GM18867 (cell line): ENCODE measurements around the gene ATP1A2.
"Not testable (repeated sequence)": the region's sequence is repeated elsewhere in the genome, so short reads cannot be mapped to it uniquely, and the experiment has no call there.

Experiments used
- ATAC-seq: cut with Tn5 transposase; IDR thresholded peaks from one replicate; pipeline ENCODE4 v1.9.1; 2021; ENCODE audit warnings: mild to moderate bottlenecking, moderate library complexity; ENCODE audit not compliant: unreplicated experiment

The ATP1A2 gene

DNA sequence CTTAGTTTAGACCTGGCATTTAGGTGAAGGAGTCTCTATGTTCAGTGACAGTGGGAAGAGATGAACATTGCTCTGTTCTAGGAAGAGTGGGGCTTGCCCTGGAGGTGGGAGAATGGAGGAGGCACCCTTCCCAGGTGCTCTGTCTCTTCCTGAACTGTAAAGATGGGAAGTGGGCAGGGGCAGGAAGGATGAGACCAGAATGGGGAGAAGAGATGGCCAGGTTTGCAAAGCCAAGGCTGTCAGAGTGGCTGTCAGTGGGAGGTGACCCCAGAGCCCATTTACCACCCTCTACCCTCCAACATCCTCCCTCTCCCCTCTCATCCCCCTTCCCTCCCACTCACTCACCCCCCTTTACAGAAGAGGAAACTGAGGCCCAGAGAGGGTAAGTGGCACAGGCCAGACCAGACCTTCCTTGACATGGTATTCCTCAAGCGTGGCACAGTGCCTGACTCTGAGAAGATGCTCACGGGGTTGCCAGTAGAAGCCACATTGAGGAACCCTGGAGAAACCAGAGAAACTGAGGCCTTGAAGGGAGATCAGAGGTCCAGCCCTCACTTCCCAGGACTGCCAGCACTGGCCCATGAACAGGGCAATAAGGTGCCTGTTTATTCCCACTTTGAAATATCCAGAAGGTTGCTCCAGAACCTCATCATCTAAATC, 15.7 kb upstream of the ATP1A2 start:
- ATAC-seq: no peak

DNA sequence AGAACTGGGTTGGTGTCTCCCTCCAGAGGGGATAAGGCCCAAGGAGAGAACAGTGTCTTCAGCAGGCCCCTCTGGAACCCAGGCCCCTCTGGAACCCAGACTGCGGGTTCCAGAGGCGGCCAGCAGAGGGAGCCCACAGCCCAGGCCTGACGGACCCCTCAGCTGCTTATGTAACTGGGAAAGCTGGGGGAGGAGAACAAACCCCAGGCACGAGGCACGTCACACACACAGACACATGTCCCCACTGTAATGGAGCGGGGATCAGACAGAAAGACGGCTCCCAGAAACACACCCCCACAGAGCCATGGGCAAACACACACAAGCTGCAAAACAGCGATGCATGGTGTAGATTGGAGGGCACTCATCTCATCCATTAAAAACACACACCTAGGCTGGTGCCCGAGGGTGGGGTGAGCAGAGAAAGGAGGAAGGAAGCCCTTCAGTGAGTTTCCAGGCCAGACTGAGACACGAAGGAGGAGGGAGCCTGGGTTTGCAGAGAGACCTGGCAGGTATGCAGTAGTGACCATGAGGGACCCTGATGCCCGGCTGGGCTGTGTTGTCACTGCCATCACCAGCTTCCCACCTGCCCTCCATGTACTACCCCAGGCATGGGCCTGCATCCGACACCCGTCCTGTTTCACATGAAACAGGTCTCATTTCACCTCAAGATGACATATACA, 14.4 kb upstream of the ATP1A2 start:
- ATAC-seq: peak; percentile 25

DNA sequence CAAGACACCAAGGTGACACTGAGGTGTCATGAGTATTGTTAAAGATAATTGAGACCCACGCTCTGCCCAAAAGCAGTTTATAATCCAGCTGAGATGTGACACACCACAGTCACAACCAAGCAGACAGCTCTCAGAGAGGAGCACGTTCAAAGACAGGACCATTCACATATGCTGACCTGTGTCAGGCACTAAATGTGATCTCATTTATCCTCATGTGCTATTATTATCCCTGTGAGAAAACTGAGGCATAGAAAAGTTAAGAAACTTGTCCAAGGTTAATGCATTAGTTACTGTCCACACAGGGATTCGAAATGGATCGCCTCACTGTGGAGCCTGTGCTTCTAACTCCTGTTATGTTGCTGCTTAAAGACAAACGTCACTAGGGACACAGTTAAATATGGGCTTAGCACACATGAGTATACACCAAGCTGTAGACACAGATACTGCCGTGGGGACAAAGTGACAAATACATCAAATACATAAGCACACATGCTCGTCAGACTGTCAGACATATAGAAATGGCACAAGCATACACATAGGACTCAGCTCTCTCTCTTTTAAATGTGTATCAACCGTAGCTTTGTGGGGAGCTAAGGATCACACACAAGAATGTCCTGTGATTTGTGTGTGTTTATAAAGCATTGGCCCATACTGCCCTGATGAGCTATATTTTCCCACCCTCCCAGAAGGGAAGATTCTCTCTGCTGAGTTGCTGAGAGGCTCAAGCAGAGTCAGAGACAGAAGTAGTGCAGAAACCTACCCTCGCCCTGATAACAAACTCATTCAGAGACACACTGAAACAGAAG, 13.6 kb upstream of the ATP1A2 start:
- no peak for ATAC-seq

DNA sequence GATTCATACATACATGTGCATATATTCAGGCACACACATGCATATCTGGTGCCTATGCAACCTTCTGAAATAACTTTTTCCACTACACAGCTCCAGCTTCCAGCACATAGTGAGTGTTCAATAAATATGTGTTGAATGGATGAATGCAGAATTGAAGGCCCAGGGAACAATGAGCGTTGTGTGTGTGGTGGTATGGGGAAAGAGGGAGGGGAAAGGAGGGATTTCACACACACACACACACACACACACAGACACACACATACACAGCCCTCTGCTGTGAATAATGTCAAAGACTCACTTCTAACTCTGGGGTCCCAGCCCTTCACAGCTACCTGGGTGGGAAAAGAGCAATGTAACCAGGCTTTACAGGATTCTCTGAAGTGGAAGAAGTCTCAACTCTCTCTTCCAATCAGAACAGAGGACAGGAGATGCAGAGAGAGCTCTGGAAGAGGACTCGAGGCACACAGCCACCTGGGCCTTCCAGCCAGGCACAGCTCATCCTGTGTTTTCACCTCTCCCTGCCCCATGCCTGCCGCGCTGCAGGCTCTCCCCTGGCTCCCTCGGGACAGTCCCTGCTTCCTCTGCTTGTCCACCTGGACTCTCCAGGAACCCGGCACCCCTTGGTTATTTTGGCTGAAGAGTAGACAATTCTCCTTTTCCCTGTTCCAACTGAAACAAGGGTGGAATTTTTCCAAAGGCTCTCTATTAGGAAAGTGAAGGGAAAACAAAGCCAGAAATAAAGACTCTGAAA, 11.7 kb upstream of the ATP1A2 start:
- ATAC-seq: no peak

DNA sequence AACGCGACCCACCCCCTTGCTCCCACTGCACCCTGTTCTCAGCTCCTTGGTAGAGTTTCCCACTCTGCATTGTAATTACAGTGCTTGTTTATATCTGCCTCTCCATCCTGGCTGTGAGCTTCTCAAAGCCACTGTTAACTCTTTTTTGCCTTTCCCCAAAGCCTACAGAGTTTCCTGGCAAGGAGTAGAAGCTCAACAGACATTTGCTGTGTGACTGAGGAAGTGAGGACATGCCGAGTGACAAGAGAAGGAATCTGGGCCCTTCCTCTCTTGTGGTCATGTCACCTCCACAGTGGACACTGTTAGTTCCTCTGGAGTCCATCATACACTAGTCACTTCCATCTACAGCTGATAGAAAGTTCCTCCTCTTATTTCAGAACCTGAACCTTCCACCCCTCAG, 11.1 kb upstream of the ATP1A2 start:
- no peak for ATAC-seq

DNA sequence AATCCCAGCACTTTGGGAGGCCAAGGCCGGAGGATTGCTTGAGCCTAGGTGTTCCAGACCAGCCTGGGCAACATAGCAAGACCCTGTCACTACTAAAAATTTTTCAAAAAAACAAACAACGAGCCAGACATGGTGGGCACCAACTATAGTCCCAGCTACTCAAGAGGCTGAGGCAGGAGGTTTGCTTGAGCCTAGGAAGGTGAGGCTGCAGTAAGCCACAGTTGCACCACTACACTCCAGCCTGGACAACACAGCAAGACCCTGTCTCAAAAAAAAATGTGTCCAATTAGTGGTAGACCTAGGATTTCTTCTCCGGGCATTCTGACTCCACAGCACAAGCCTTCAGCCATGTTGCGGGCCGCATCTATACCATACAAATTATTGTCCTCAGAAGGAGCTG, 10.4 kb upstream of the ATP1A2 start:
- no peak for ATAC-seq

DNA sequence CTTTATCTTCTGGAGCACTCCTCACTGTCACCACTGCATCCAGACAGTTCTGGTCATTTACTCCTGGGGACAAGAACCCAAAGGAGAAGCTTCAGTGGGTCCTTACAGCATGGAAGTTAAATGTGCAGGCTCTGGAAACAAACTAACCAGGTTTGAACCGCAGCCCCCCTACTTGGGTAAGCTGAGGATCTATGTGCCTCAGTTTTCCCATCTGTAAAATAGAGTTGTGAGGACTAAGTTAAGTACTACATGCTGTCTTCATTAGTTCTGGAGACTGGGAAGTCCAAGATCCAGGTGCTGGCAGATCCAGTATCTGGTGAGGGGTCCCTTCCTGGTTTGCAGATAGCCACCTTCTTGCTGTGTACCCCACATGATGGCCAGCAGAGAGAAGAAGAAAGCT, 8.0 kb upstream of the ATP1A2 start:
- no peak for ATAC-seq

DNA sequence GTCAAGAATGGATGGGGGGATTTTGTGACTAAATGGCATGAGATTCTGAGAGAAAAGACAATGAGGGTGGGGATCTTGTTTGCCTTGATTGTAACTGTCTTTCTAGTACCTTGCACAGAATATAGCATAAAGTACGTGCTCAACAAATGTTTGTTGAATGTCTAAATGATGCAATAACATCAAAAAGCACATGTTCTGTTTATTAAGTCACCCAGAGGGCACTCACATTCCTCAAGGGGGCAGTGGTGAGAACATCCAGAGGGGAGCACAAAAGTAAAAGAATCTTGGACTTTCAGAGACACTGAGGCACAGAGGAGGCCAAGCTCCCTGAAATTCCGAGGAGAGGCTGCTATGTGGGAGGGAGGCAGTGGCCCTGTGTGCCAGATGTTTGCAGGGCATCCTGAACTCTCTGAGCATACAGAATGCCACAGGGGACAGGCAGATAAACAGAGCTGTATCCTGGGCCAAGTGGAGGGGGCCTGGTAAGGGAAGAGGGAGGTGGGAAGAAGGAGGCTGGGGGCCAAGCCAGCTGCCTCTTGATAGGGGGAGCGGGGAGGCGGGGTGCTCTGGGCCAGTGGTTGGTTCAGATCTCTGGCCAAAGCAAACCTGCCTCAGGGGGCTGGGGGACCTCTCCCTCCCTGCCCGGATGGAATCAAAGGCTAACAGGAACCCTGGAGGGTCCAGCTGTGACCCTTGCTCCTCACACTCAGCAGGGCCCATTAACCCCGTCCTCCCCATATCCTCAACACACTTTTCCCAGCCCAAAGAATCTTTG, 6.5 kb upstream of the ATP1A2 start:
- ATAC-seq: no peak

DNA sequence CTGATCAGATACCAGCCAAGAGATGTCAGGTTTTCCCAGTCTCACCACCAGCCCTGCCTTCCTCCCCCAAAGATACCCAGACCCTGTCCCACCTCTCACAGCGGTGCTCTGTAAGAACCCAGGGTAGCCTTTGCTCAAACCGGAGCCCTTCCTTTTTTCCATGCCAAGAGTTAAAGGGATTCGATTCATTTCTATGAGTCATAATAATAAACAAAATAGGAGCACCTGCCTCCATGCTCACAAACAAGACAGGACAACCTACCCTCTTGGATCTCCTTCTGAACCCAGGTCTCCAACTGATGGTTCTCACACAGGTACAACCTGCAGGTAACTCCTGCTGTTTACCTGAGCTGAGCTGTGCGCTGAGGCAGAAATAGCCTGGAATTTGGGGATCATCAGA, 5.9 kb upstream of the ATP1A2 start:
- no peak for ATAC-seq

DNA sequence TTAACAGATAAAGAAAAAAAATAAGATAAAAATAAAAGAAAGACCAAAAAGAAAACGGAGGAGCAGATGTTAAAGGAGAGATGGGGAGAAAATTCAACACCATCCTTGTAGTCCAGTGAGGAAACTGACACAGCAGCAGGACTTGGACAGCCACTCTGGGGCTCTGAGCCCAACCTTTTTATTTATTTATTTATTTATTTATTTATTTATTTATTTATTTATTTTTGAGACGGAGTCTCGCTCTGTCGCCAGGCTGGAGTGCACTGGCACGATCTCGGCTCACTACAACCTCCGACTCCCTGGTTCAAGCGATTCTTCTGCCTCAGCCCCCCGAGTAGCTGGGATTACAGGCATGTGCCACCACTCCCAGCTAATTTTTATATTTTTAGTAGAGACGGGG, 4.1 kb upstream of the ATP1A2 start:
- ATAC-seq: not testable (repeated sequence)

DNA sequence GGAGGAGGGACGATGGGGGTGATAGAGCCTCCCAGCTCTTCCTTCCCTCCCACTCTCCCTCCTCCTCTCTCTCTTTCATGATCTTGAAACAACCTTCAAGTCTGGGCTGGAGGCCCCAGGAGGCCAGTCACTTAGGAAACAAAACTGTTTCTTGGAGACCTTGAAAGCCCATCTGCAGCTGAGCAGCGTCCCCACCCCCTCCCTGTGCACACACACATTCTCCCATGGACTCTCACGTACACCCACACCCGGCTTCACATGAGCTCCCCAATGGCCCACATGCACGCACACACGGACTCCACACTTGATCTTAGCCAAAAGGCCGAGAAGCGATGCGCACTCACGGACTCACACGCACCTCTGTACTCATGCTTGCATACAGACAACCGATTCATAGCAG, 3.2 kb upstream of the ATP1A2 start:
- no peak for ATAC-seq

DNA sequence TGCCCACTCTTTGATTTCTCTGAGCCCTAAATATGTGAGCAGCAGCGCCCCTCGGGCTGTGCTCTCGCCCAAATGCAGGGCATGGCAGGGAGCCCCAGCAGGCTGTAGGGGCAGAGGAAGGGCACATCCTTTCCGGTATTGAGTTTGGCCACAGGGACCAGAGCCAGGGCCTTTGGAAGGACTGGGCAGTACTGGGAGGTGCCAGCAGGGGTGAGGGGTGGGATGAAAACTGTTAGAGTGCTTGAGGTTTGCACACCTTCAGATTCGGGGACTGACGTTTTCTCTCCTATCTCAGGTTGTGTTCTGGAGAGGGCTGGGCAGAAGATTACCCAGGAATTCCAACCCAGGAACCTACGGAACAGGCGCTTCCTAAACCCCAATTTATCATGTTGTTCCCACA, 2.2 kb upstream of the ATP1A2 start:
- no peak for ATAC-seq

DNA sequence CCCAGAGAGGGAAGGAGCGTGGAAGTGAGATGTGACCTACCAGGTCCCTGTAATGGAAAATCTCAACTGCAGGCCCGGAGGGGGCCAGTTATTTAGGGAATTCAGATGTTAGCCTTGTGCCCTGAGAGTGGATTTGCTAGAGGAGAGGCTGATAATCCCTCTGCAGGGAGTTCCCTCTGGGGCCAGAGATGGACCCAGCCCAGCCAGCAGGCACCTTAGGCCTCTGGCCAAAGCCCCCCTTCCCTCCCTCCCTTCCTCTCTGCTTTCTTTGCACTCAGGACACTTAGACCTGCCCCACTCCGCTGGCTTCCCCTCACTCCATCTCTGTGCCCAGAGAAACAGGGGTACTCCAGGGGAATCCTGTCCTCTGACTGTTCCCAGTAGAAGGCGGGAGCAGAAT, 1.5 kb upstream of the ATP1A2 start:
- ATAC-seq: no peak

DNA sequence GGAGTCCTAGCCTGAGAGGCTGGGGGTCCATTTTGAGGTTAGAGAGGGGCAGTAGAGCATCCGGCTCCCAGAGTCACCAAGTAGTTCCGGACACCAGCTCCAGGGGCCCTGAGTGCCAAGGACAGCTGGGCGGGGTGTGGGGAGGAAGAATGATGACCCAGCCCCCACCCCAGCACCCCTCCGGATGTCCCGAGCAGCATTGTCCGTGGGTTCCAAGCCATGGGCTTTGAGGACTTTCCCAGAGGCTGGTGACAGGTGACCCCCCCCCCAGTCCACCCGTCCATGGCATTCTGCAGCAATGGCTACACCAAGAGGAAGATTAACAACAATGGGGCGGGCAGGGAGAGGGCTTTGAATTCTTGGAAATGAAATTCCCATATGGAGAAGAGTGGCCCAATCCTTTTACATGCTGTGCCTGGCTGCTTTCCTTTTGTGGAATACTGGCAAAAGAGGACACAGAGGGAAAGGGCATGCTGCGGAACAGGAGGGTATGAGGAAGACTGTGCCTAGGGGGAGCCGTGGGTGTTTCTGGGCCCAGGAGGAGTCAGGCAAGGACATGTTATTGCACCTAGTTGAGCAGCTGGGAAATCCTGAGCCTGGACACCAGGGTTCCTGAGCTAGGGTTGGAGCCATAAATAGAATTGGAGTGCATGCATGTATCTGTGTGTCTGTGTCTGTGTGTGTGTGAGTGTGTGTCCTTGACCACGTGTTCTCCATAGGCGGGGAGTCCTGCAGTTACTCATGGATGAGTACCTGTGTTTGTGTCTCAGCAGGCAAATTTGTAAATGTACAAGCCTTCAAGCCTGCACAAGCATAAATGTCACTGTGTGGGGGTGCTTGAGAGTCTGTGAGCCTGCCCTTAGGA, 956 bp downstream of the ATP1A2 start:
- ATAC-seq: no peak

DNA sequence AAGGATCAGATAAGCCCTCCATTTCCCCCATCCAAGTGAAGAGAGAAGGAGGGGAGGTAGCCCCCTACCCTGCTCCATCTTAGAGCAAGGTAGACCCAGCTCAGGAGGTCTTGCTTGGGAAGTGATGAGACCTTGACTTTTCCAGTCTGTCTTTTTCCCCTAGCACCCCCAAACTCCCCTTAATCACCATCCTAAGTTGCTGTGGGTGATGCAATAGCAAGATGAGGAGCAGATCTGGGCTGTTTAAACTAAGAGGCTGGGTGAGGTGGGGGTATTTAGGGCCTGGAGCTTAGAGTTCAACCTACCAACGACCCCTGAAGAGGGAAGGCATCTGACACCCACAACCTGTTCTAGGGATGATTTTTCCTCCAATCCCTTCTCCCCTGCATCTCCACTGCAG, 1.7 kb downstream of the ATP1A2 start:
- no peak for ATAC-seq

DNA sequence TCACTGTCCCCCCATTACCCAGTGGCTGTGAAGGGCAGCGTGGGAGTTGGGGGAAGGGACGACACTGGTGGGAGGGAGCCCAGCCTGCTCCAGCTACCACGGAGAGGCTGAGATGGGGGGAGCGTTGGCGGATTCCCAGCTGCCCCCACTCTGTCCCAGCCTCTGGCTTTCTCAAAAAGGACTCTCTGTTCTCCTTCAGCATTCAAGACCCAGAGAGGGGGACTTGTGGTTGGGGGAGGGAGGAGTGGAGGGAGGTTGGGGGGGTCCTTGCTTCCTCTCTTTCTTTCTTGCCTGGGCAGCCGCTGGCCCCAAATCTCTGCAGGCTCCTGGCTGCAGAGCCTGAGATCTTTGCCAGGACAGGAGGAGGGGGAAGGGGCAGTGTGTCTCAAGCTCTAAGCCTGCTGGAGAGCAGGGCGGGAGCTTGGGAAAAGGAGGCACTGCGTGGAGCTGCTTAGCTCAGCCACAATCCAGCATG, 2.2 kb downstream of the ATP1A2 start:
- ATAC-seq: no peak

DNA sequence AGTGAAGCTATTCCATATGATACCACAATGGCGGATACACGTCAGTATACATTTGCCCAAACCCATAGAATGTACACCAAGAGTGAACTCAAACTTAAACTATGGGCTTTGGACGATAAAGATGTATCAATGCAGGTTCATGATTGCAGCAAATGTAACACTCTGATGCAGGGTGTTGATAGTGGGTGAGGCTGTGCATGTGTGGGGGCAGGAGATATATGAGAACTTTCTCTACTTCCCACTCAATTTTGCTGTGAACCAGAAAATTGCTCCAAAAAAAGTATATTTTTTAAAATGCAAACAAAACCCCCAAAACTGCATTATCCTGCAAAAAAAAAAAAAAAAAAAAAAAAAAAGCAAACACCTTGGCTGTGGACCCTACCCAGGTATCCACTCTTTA, 3.4 kb downstream of the ATP1A2 start:
- no peak for ATAC-seq

DNA sequence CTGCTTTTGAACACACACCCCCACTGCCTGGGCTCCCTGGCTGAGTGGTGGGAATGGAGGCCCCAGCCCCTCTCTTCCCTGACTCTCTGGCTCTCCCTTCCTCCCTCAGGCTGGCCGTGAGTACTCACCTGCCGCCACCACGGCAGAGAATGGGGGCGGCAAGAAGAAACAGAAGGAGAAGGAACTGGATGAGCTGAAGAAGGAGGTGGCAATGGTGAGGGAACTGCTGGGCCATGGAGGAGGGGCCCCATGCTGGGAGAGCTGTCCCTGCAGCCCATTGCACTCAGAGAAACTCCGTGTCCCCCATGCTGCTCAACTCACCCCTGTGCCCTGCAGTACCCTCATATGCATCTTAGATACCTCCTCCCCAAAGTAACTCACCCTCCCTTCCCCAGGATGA, 5.2 kb downstream of the ATP1A2 start:
- ATAC-seq: no peak

DNA sequence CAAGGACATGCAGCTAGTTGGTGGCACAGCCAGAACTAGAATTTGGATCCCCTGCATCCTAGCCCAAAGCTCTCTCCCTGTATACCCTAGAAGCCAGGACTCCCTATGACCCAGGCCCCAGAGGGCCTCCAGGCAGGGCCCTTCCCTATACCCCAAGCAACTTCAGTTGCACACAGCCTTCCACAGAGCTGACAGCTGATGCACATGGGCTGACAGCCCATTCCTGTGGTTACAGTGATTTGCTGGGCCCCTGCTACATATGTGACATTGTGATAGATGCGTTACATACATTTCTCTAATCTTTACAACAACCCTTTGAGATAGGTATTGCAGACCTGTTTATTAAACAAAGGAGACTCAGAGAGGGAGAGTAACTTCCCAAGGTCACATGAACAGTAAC, 5.8 kb downstream of the ATP1A2 start:
- ATAC-seq: no peak
